K562 (cell line): ENCODE measurements around the gene CCM2. TPM values are rescaled to one million over a fixed set of nuclear protein-coding genes. Genes with fewer than 3 reads are reported as not detected.

Source experiments
- ASH1L ChIP-seq: fragments of 450-650 bp; IDR thresholded peaks from 2 replicates; pipeline ENCODE4 v1.6.1; 2018; ENCODE audit warnings: borderline replicate concordance, mild to moderate bottlenecking, low read depth; ENCODE audit not compliant: partially characterized antibody
- CBX2 ChIP-seq: fragments of 200-600 bp; sonication (generic); IDR thresholded peaks from one replicate; pipeline ENCODE4 v1.6.1; 2012; ENCODE audit warnings: mild to moderate bottlenecking, low read length, inconsistent platforms; ENCODE audit not compliant: insufficient read depth, poor library complexity, severe bottlenecking
- ELF1 ChIP-seq: fragments of 200-800 bp; sonication (Bioruptor generic); IDR thresholded peaks from 2 replicates; pipeline ENCODE4 v1.6.1; 2016; ENCODE audit warnings: missing genetic modification characterization, missing compliant biosample characterization
- FIP1L1 ChIP-seq: fragments of 200-400 bp; formaldehyde crosslinking; IDR thresholded peaks from 2 replicates; pipeline ENCODE4 v1.6.1; 2018; ENCODE audit warnings: mild to moderate bottlenecking, low read depth, low read length; ENCODE audit not compliant: poor library complexity, severe bottlenecking
- HMG20B ChIP-seq: fragments of 250-450 bp; sonication (Bioruptor Pico); IDR thresholded peaks from 2 replicates; pipeline ENCODE4 v1.5.0; 2021; ENCODE audit warnings: mild to moderate bottlenecking
- KDM1A ChIP-seq, 2 experiments: fragments of 450-650 bp; IDR thresholded peaks; 2 replicates each; pipeline ENCODE4 v1.6.1; 2016; ENCODE audit warnings: mild to moderate bottlenecking in 2 of 2
- MEF2A ChIP-seq: IDR thresholded peaks from 2 replicates; pipeline ENCODE4 v1.6.1; 2011; ENCODE audit warnings: low read depth, mild to moderate bottlenecking, low read length, moderate library complexity; ENCODE audit not compliant: control insufficient read depth
- NFRKB ChIP-seq: fragments of 450-650 bp; IDR thresholded peaks from 2 replicates; pipeline ENCODE4 v1.6.1; 2016; ENCODE audit warnings: low read depth
- PYGO2 ChIP-seq: fragments of 450-650 bp; IDR thresholded peaks from 2 replicates; pipeline ENCODE4 v1.6.1; 2016; ENCODE audit warnings: mild to moderate bottlenecking, missing genetic modification characterization, moderate library complexity, missing compliant biosample characterization
- RBM17 ChIP-seq: fragments of 200-400 bp; formaldehyde crosslinking; IDR thresholded peaks from 2 replicates; pipeline ENCODE4 v1.6.1; 2017; ENCODE audit warnings: low read depth, mild to moderate bottlenecking, low read length, borderline replicate concordance
- SNRNP70 ChIP-seq: fragments of 200-400 bp; formaldehyde crosslinking; optimal IDR thresholded peaks from 2 replicates; pipeline ENCODE3; 2017; ENCODE audit warnings: low read depth, low read length
- SREBF2 ChIP-seq: sonication (generic); formaldehyde crosslinking; IDR thresholded peaks from 2 replicates; pipeline ENCODE4 v1.4.0; 2020; ENCODE audit warnings: mild to moderate bottlenecking, missing genetic modification reagents
- polyA plus RNA-seq, 8 experiments: library from polyadenylated mRNA; depleted of rRNA in 4 of 8; stranded (reverse) in 5 of 8; unstranded in 3 of 8; fragments of >200 nt; fragmentation: Nextera tagmentation in 2 of 8; fragmentation: Illumina TruSeq in 1 of 8; extraction: Ambion mirVana in 2 of 8; extraction: Trizol in 1 of 8; gene quantifications; 2 replicates each; pipeline versions ENCODE4 v1.2.1 to v1.2.3, GENCODE V29; 2011 to 2014; ENCODE audit warnings: inconsistent platforms in 1 of 8, missing spikeins in 1 of 8
- total RNA-seq, 7 experiments: library from RNA; depleted of rRNA in 6 of 7; stranded (reverse); fragments of >200 nt in 6 of 7; fragmentation: Illumina TruSeq in 2 of 7; extraction: Trizol in 2 of 7; gene quantifications; 2 replicates each; pipeline versions ENCODE4 v1.2.1 to v1.2.3, GENCODE V29; 2011 to 2021; ENCODE audit warnings: low replicate concordance in 1 of 7
- TF ChIP-seq, protein P1 (sequence below): sonication (generic); formaldehyde crosslinking; IDR thresholded peaks from 2 replicates; pipeline ENCODE4 v1.8.1; 2023; ENCODE audit warnings: mild to moderate bottlenecking, missing genetic modification reagents
- TF ChIP-seq, protein P2 (sequence below): fragments of 250-450 bp; sonication (Bioruptor Pico); IDR thresholded peaks from 2 replicates; pipeline ENCODE4 v1.4.0; 2020
- TF ChIP-seq, protein P3 (sequence below): fragments of 250-450 bp; sonication (Bioruptor Pico); IDR thresholded peaks from 2 replicates; pipeline ENCODE4 v1.4.0; 2020

Gene CCM2
- total and polyA plus RNA-seq, 9 of the 15 experiments (the other 6 are each of a cell fraction or from before 2014, with no cell fraction given): 0.41 to 38.6 (median 25.9) TPM

DNA sequence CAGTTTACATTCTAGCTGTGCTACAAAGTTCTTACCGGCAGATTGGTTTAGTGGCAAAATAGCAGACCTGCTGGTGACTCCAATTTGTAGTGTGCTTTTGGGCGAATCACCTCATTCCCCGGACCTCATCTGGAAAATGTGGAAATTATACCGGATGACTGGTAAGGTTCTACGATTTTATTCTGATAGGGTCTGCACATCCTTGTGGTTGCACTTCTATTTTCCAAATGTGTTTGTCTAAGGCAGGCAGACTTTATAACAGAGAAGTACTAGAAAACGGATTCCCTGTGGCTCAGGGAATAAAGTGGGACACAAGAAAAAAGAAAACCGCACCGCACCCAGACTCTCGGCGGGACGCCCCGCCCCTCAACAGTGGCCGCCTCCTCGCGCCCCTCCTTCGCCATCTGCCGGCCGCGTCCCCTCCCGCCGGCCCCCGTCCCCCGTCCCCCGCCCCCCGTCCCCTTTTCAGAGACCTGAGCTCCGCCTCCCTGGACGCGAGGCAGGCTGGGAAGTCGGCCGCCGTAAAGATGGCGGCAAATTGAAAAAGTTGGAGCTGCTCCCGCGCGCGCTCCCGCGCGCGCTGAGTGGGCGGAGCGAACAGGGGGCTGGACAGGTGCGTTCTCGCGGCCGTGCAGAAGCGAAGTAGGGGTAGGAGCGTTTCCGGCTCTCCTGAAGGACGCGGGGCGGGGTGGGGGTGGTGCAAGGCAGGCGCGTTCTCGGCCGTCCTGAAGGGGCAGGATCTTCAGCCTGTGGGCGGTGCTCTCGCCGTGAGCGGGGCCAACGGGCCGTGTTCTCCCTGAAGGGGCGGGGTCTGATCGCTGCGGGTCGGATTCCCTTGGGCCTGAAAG is 532 bp upstream of the CCM2 start (continued):
- TF ChIP-seq, protein P1, sequence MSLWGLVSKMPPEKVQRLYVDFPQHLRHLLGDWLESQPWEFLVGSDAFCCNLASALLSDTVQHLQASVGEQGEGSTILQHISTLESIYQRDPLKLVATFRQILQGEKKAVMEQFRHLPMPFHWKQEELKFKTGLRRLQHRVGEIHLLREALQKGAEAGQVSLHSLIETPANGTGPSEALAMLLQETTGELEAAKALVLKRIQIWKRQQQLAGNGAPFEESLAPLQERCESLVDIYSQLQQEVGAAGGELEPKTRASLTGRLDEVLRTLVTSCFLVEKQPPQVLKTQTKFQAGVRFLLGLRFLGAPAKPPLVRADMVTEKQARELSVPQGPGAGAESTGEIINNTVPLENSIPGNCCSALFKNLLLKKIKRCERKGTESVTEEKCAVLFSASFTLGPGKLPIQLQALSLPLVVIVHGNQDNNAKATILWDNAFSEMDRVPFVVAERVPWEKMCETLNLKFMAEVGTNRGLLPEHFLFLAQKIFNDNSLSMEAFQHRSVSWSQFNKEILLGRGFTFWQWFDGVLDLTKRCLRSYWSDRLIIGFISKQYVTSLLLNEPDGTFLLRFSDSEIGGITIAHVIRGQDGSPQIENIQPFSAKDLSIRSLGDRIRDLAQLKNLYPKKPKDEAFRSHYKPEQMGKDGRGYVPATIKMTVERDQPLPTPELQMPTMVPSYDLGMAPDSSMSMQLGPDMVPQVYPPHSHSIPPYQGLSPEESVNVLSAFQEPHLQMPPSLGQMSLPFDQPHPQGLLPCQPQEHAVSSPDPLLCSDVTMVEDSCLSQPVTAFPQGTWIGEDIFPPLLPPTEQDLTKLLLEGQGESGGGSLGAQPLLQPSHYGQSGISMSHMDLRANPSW (CRISPR knock-in tag): no peak
- no peak for TF ChIP-seq PYGO2
- TF ChIP-seq ASH1L: no peak
- TF ChIP-seq FIP1L1: no peak
- peak; percentile 79 for TF ChIP-seq NFRKB
- TF ChIP-seq MEF2A: no peak
- TF ChIP-seq, protein P2, sequence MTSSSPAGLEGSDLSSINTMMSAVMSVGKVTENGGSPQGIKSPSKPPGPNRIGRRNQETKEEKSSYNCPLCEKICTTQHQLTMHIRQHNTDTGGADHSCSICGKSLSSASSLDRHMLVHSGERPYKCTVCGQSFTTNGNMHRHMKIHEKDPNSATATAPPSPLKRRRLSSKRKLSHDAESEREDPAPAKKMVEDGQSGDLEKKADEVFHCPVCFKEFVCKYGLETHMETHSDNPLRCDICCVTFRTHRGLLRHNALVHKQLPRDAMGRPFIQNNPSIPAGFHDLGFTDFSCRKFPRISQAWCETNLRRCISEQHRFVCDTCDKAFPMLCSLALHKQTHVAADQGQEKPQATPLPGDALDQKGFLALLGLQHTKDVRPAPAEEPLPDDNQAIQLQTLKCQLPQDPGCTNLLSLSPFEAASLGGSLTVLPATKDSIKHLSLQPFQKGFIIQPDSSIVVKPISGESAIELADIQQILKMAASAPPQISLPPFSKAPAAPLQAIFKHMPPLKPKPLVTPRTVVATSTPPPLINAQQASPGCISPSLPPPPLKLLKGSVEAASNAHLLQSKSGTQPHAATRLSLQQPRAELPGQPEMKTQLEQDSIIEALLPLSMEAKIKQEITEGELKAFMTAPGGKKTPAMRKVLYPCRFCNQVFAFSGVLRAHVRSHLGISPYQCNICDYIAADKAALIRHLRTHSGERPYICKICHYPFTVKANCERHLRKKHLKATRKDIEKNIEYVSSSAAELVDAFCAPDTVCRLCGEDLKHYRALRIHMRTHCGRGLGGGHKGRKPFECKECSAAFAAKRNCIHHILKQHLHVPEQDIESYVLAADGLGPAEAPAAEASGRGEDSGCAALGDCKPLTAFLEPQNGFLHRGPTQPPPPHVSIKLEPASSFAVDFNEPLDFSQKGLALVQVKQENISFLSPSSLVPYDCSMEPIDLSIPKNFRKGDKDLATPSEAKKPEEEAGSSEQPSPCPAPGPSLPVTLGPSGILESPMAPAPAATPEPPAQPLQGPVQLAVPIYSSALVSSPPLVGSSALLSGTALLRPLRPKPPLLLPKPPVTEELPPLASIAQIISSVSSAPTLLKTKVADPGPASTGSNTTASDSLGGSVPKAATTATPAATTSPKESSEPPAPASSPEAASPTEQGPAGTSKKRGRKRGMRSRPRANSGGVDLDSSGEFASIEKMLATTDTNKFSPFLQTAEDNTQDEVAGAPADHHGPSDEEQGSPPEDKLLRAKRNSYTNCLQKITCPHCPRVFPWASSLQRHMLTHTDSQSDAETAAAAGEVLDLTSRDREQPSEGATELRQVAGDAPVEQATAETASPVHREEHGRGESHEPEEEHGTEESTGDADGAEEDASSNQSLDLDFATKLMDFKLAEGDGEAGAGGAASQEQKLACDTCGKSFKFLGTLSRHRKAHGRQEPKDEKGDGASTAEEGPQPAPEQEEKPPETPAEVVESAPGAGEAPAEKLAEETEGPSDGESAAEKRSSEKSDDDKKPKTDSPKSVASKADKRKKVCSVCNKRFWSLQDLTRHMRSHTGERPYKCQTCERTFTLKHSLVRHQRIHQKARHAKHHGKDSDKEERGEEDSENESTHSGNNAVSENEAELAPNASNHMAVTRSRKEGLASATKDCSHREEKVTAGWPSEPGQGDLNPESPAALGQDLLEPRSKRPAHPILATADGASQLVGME (CRISPR knock-in tag): no peak
- no peak for TF ChIP-seq SNRNP70
- TF ChIP-seq ELF1 (tag): no peak
- no peak for TF ChIP-seq CBX2
- no peak for TF ChIP-seq HMG20B (CRISPR knock-in tag)
- no peak for TF ChIP-seq RBM17
- TF ChIP-seq, protein P3, sequence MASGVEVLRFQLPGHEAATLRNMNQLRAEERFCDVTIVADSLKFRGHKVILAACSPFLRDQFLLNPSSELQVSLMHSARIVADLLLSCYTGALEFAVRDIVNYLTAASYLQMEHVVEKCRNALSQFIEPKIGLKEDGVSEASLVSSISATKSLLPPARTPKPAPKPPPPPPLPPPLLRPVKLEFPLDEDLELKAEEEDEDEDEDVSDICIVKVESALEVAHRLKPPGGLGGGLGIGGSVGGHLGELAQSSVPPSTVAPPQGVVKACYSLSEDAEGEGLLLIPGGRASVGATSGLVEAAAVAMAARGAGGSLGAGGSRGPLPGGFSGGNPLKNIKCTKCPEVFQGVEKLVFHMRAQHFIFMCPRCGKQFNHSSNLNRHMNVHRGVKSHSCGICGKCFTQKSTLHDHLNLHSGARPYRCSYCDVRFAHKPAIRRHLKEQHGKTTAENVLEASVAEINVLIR (CRISPR knock-in tag): no peak
- TF ChIP-seq KDM1A (IDR thresholded peaks at IDR 0.05): no peak
- TF ChIP-seq SREBF2: no peak
